ENCODE results near the gene STAB2.

DNA sequence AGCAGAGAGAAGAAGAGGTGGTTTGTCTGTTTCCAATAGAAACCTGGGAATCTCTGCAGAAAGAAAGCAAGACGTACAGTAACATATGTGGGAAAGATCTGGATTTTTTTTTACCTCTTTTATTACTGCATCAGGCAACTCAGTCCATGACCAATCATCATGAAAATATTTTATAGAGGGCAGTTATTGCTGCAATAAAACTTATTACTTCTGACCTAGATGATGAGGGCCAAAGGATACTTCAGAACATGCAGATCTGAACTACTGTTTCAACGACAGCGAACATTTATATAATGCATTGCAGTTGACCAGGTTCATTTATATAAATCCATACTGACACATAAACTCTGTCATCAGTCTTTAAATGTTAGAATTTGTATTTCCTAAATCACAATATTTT, 67.7 kb downstream of the STAB2 start:
- no peak for TF ChIP-seq CTCF (IDR thresholded peaks at IDR 0.05)
- no peak for TF ChIP-seq POLR2A (IDR thresholded peaks at IDR 0.05)

All from right lobe of liver (tissue), 4 donors.